GM12892 (cell line): ENCODE results near the gene CALU.

Experiments used
- DNase-seq: peaks from one replicate; pipeline ENCODE4 v3.0.0; 2011; ENCODE audit not compliant: insufficient read length
- FAIRE-seq: peaks from 2 replicates; lab custom pipeline; 2011; peaks lifted over from hg19 to GRCh38; lab: Jason Lieb, UNC
- POLR2A ChIP-seq: IDR thresholded peaks from 2 replicates; pipeline ENCODE4 v1.6.1; 2011; ENCODE audit warnings: low read depth, low read length, control low read depth
- POLR2AphosphoS5 ChIP-seq: IDR thresholded peaks from 2 replicates; pipeline ENCODE4 v1.6.1; 2011; ENCODE audit warnings: low read depth, low read length, control low read depth
- TAF1 ChIP-seq: IDR thresholded peaks from 2 replicates; pipeline ENCODE4 v1.6.1; 2011; ENCODE audit warnings: low read depth, mild to moderate bottlenecking, control low read depth, low read length, borderline replicate concordance

The CALU gene

GRCh38 chr7:128758553-128758952 lies 19.4 kb downstream of the CALU start:
- FAIRE-seq = no peak
- no peak for DNase-seq
- TF ChIP-seq POLR2A (no peak), TAF1 (no peak), POLR2AphosphoS5 (no peak)

GRCh38 chr7:128759242-128759641 lies 20.1 kb downstream of the CALU start:
- no peak for FAIRE-seq
- DNase-seq = no peak
- TF ChIP-seq POLR2A (no peak), POLR2AphosphoS5 (no peak), TAF1 (no peak)

- DNase-seq = no peak
- FAIRE-seq = no peak
- TF ChIP-seq POLR2A (no peak), POLR2AphosphoS5 (no peak), TAF1 (no peak)
These were observed 24.4 kb downstream of the CALU start for GRCh38 chr7:128763541-128763940.

DNA sequence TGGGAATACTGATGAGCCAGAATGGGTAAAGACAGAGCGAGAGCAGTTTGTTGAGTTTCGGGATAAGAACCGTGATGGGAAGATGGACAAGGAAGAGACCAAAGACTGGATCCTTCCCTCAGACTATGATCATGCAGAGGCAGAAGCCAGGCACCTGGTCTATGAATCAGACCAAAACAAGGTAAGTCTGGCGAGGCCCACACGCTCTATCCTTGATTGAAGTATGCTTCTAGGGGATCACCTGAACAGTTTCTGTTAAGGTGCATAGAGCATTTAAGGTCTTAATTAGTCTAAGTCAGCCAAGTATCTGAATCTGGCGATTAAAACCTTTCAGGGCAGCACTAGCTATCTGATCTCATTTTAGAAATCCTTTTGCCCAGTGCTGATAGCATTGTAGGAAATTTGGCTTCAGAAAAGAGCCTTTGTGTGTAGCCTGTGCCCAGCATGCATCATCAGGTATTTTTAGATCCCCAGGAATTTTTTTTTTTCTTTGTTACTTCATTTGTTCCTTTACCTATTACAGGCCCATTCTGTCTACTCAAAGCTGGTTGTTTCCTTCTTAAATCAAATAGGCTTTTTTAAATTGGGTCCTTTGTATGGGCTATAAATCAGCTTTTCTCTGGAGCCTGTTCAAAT lies 28.4 kb downstream of the CALU start:
- DNase-seq = no peak
- TF ChIP-seq POLR2AphosphoS5 (no peak), TAF1 (no peak), POLR2A (no peak)
- FAIRE-seq = no peak

DNA sequence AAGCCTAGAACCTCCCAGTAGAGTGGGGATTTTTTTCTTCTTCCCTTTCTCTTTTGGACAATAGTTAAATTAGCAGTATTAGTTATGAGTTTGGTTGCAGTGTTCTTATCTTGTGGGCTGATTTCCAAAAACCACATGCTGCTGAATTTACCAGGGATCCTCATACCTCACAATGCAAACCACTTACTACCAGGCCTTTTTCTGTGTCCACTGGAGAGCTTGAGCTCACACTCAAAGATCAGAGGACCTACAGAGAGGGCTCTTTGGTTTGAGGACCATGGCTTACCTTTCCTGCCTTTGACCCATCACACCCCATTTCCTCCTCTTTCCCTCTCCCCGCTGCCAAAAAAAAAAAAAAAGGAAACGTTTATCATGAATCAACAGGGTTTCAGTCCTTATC lies 31.1 kb downstream of the CALU start:
- DNase-seq (no peak), FAIRE-seq (no peak)
- TF ChIP-seq TAF1 (no peak), POLR2AphosphoS5 (no peak), POLR2A (no peak)

- FAIRE-seq = no peak
- no peak for TF ChIP-seq POLR2A
- peak; percentile 67 for TF ChIP-seq POLR2AphosphoS5
- no peak for DNase-seq
These were observed 34.4 kb downstream of the CALU start for GRCh38 chr7:128773604-128774003.

- no peak for TF ChIP-seq POLR2AphosphoS5
- TF ChIP-seq POLR2A = no peak
- no peak for TF ChIP-seq TAF1
- no peak for FAIRE-seq
These were observed 35.0 kb downstream of the CALU start for GRCh38 chr7:128774029-128774689.

DNA sequence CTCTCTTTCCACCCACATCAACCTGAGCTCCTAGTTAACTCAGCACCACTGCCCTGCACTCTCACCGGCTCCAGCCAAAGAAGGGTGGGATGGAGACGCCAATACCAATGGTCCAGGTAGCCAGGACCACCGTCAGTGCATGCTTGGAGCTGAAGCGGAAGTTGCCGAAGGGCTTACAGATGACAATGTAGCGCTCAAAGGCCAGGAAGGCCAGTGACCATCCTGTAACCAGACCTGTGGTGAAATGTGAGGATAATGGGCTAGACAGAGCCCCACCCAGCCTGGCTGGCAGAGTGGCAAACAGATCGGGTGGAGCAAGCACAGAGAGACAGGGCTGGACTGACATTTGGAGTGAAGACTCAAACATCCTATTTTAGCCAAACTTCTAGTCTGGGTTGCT lies 35.8 kb downstream of the CALU start:
- DNase-seq (no peak), FAIRE-seq (no peak)
- no peak for TF ChIP-seq TAF1
- no peak for TF ChIP-seq POLR2A
- peak; percentile 25; the same call in 1 of the 2 replicates for TF ChIP-seq POLR2AphosphoS5

More at GRCh38 chr7:128774029-128774689, 35.0 kb downstream of the CALU start:
- no peak for DNase-seq

GRCh38 chr7:128775744-128776474 lies 36.8 kb downstream of the CALU start, which contains the start of gene OPN1SW:
Gene OPN1SW, minus strand, starts transcription at chr7:128775794. Its CDS starts 13 bp downstream, at chr7:128775781.
- FAIRE-seq (no peak), DNase-seq (no peak)
- TF ChIP-seq POLR2AphosphoS5 = no peak
- TF ChIP-seq POLR2A = no peak
- no peak for TF ChIP-seq TAF1

GRCh38 chr7:128777156-128778123 lies 38.3 kb downstream of the CALU start:
- FAIRE-seq (no peak), DNase-seq (no peak)
- no peak for TF ChIP-seq POLR2A
- no peak for TF ChIP-seq TAF1
- no peak for TF ChIP-seq POLR2AphosphoS5

- DNase-seq = no peak
- TF ChIP-seq POLR2AphosphoS5 (no peak), TAF1 (no peak), POLR2A (no peak)
- no peak for FAIRE-seq
These were observed 39.8 kb downstream of the CALU start for GRCh38 chr7:128778946-128779345.
